Umbilical cord (tissue), 2 donors: Measurements from ENCODE around the gene PRKCE. TPM values are rescaled to one million over a fixed set of nuclear protein-coding genes. Genes with fewer than 3 reads are reported as not detected.

Source experiments
- DNase-seq: peaks from one replicate; pipeline ENCODE4 v3.0.0-alpha.2; 2015; ENCODE audit warnings: low spot score
- total RNA-seq: library from RNA; depleted of rRNA; stranded (reverse); fragments of >200 nt; gene quantifications from one replicate; pipeline ENCODE4 v1.2.3, GENCODE V29; 2014; ENCODE audit warnings: low replicate concordance; ENCODE audit not compliant: insufficient read depth

PRKCE gene
- total RNA-seq, 1 donor from 2014 or later = 8.2 TPM

DNA sequence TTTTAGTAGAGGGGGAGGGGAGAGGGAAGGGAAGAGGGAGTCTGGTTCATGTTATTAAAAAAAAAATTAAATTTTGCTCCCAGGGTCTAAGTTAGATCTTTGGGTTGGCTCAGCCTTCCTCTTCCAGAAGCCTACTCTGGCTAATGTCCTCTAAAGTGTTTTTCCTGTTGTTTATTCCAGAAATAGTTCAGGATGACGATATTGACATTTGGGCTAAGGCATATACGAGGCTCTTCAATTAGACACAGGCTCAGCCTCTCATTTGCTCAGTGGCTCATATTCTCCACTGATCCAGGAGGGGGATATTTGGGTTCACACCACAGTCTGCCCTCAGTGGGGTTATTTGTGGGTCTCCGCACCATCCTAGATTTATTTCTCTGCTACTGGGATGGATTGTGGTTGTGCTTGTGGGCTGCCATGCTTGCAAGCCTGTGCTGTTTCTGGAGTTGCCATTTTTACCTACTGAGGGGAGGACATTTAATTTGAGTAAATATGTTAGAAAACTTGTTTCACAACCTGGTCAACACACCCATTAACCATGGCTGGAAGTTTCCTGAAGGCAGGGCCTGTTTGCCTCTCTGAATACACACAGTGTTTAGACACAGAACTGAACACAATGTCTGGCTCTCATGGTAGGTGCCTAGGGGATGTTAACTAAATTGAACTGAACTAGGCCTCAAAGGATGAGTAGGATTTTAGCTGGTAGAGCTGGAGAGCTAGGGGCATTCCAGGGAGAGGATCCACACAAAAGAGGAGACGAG is 388.2 kb downstream of the PRKCE start:
- DNase-seq = no peak

GRCh38 chr2:46040563-46041155 is 389.2 kb downstream of the PRKCE start:
- DNase-seq = no peak

GRCh38 chr2:46041434-46041833 is 390.0 kb downstream of the PRKCE start:
- DNase-seq = no peak

GRCh38 chr2:46042207-46042637 is 390.7 kb downstream of the PRKCE start:
- no peak for DNase-seq

- DNase-seq = no peak
These were observed 391.2 kb downstream of the PRKCE start for GRCh38 chr2:46042711-46043110.

DNA sequence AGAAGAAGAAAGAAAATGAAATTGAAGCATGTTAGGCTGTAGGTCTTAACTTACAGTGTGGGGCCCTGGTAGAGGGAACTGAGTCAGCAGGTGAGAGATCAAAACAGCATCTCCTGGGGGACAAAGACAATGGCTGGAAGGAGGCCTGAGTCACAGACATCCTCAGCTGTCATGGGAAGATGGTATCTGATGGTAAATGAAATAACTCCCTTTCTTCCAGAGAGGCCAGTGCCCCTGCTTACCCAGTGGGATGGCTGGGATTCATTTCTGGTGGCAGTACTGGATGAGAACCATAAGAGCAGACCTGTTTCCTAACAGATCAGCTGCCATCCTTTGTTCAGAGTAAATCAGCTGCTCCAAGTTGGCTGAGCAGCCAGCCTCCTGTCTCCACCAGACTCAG is 394.4 kb downstream of the PRKCE start:
- DNase-seq = no peak

DNA sequence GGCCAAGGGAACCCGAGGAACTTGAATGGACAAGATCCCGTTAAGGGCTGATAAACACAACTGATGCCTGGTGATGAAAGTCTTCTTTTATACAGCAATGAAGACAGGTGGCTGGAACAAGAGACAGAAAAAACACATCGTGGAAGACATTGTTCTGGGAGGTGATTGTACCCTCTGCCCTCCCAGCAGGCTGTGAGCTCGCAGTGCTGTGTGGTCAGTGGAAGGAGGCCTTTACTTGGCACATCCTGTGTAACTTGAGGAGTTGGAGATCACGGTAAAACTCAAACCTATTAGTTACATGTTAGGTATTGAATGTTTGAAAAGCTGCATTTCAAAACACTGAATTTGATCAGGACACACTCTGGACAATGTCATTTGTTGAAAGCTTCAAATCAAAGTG is 395.8 kb downstream of the PRKCE start:
- no peak for DNase-seq

GRCh38 chr2:46048693-46049092 is 397.2 kb downstream of the PRKCE start:
- no peak for DNase-seq

DNA sequence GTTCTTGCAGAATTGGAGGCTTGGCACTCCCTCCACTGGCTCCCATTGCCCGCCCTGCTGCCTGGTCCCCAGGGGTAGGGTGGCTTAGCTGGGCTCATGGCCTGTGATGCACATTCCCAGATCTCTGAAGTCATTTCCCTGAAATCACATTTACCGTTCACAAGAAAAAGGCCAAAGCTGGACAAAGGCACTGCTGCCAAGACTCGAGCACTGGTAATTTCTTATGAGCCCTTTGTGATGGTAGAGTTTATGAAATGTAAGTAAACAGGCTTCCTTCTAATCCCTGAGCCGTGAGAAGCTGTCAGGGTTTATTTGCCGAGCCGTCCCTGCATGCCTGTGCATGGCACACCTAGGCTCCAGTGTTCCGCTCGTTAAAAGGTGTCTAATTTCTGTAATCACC is 398.6 kb downstream of the PRKCE start:
- DNase-seq = no peak

- no peak for DNase-seq
These were observed 399.0 kb downstream of the PRKCE start for GRCh38 chr2:46050489-46050888.

- DNase-seq = no peak
These were observed 399.6 kb downstream of the PRKCE start for GRCh38 chr2:46051085-46051484.

- no peak for DNase-seq
These were observed 402.1 kb downstream of the PRKCE start for GRCh38 chr2:46053564-46053963.

GRCh38 chr2:46056541-46056940 is 405.1 kb downstream of the PRKCE start:
- no peak for DNase-seq

- DNase-seq = no peak
These were observed 406.7 kb downstream of the PRKCE start for GRCh38 chr2:46058140-46058539.

DNA sequence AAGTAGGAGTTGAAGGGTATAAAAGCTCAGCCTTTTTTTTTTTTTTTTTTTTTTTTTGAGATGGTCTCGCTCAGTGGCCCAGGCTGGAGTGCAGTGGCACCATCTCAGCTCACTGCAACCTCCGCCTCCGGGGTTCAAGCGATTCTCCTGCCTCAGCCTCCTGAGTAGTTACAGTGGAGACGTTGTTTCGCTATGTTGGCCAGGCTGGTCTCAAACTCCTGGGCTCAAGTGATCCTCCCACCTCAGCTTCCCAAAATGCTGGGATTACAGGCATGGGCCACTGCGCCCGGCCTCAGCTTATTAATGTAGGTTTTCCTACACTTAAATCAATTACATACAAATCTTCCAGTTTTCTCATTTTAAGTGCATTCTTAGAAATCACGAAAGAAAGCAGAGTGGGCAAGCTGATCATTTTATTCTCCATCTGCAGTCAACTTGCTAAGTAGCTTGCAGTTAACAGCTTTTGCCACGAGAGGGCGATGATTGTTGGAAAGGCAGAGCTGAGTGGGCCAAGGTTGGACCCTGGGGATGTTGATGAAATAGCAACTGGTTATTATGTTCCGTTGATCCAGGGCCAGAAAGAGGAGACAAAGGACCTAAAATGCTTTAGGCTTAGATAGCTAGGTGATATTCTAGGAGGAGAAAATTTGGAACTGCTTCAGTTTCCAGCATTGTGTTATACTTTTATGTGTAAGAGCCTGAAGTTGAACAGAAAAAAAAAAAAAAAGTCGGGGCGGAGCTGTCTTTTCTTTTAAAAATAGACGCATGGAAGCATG is 411.4 kb downstream of the PRKCE start:
- peak; percentile 90 for DNase-seq

DNA sequence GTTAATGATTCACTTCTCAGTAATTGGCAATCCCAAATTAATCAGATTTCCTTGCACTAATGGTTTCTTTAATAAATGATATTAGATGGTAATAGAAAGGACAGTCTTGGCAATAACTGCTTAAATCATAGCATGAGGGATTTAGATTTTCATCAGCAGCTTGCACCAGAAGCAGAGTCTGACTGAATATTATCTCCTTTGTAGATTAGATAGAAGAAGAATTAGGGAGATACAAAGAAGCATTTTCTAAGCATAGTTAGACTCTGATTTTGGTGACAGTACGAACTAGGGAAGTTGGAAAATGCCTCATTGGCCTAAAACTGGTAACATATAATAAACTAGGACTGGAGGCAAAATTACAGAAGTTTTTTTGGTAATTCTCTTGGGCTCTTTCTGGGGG is 412.9 kb downstream of the PRKCE start:
- peak; percentile 74 for DNase-seq

GRCh38 chr2:46065152-46065551 is 413.7 kb downstream of the PRKCE start:
- DNase-seq = peak; percentile 48

DNA sequence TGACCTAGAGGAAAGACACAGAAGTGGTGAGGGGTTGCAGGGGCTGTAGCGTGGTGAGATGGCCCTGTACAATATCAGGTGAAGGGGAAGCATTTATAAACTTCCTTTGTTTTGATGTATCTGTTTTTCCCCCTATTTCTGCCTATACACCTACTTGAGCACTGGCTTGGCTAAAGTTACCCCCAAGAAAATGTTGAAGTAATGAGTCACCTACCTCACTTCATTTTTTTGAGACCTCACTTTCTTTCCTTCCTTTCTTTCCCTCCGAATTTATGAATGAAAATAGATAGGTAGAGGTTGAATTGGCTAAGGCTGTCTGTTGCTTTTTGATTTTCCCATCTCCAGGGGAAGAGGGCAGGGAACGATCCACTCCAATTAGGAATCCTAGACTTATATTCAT is 414.6 kb downstream of the PRKCE start:
- no peak for DNase-seq

GRCh38 chr2:46066601-46067000 is 415.1 kb downstream of the PRKCE start:
- no peak for DNase-seq

DNA sequence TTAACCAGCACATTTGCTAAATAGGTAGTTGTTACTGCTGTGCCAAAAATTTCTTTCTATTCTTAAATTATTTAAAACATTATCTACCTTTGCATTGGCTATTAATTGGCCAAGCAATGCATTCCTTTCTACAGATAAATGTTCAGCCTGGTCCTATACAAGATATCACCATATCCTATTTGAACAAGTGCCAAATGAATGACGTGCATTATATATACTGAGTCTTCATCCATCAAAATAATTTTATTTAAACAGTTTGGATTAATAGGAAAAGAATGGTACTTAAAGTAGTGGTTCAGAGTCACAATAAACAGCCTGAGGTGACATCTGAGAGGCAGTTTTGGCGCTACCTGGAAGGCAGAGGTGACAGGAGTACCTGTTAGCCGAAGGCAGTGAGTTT is 415.6 kb downstream of the PRKCE start:
- DNase-seq = no peak

GRCh38 chr2:46067501-46068305 is 416.2 kb downstream of the PRKCE start:
- peak; percentile 45 for DNase-seq

- no peak for DNase-seq
These were observed 417.2 kb downstream of the PRKCE start for GRCh38 chr2:46068636-46069035.
